HepG2 (cell line): ENCODE measurements around the gene DCC. TPM values are rescaled to one million over a fixed set of nuclear protein-coding genes. Genes with fewer than 3 reads are reported as not detected.

ENCODE experiments used
- AKNA ChIP-seq: sonication (generic); formaldehyde crosslinking; IDR thresholded peaks from 2 replicates; pipeline ENCODE4 v1.4.0; 2020; ENCODE audit warnings: missing genetic modification reagents, borderline replicate concordance
- ZNF407 ChIP-seq: sonication (generic); formaldehyde crosslinking; IDR thresholded peaks from one replicate; pipeline ENCODE4 v1.5.1; 2020; ENCODE audit warnings: mild to moderate bottlenecking, missing genetic modification reagents; ENCODE audit errors: not compliant biosample characterization
- polyA plus RNA-seq, 8 experiments: library from polyadenylated mRNA; depleted of rRNA in 3 of 8; stranded (reverse) in 7 of 8; unstranded in 1 of 8; fragments of >200 nt; fragmentation: Illumina TruSeq in 4 of 8; extraction: Trizol in 4 of 8; gene quantifications; 2 replicates each; pipeline versions ENCODE4 v1.2.1 to v1.2.3, GENCODE V29; 2011 to 2016; ENCODE audit warnings: low read depth in 4 of 8, missing spikeins in 1 of 8, mixed read lengths in 1 of 8; ENCODE audit not compliant: insufficient read depth in 1 of 8
- total RNA-seq, 5 experiments: library from RNA; depleted of rRNA; stranded (reverse); fragments of >200 nt; fragmentation: Illumina TruSeq; extraction: Trizol; gene quantifications; 2 replicates each; pipeline ENCODE4 v1.2.3, GENCODE V29; 2016; ENCODE audit warnings: low read depth in 1 of 5

DCC gene
- total and polyA plus RNA-seq, 2 of the 13 experiments (the other 11 are each of a cell fraction or from before 2014, with no cell fraction given) = not detected

GRCh38 chr18:52344881-52345280 is 4.9 kb downstream of the DCC start (continued):
- TF ChIP-seq ZNF407 (CRISPR knock-in tag) (no peak), AKNA (CRISPR knock-in tag) (no peak)
